ENCODE measurements around the gene RPUSD1.
A peak's percentile ranks its signal among the peaks of the same experiment; 100 is the strongest.
"Not testable (repeated sequence)": the region's sequence is repeated elsewhere in the genome, so short reads cannot be mapped to it uniquely, and the experiment has no call there.

Gene RPUSD1

GRCh38 chr16:787978-788398 lies at the start of gene RPUSD1:
RPUSD1 (minus strand) TSS chr16:788381; CDS start chr16:787737, 644 bp downstream.
- H3K4me3 ChIP-seq (ENCODE audit: low read length) = peak within 1 kb of the TSS; percentile 94

GRCh38 chr16:836822-837221 lies 48.6 kb upstream of the RPUSD1 start:
- H3K4me3 ChIP-seq (ENCODE audit: low read length) = not testable (repeated sequence)

More at GRCh38 chr16:787978-788398, at the start of gene RPUSD1:
- TF ChIP-seq ZNF274 (IDR thresholded peaks at IDR 0.05; ENCODE audit: low read depth, low read length) = no peak

GRCh38 chr16:836221-836620 lies 48.0 kb upstream of the RPUSD1 start:
- TF ChIP-seq ZNF274 (IDR thresholded peaks at IDR 0.05; ENCODE audit: low read depth, low read length) = no peak
- H3K4me3 ChIP-seq (ENCODE audit: low read length) = no peak overlapping the region

GRCh38 chr16:835373-835772 lies 47.2 kb upstream of the RPUSD1 start:
- no peak overlapping the region for H3K4me3 ChIP-seq (ENCODE audit: low read length)
- no peak for TF ChIP-seq ZNF274 (IDR thresholded peaks at IDR 0.05; ENCODE audit: low read depth, low read length)

DNA sequence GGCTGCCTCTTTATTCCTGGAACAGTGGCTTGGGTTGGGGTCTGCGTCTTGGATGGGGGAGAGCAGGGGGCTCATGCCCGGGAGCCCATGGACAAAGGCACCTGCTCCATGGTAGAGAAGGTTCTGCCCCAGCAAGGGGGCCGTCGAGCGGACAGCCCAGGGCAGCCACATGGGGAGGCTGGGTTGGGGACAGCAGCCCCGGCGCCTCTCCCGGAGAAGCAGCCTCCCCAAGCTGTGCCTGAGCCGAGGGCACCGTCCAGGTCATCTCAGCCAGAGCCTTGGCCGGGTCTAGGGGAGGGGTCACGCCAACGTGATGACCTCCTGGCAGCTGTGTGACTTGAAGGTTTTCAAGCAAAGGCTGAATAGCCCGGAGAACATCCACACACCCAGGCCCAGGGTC lies 45.2 kb upstream of the RPUSD1 start:
- TF ChIP-seq ZNF274 (IDR thresholded peaks at IDR 0.05; ENCODE audit: low read depth, low read length) = no peak
- no peak overlapping the region for H3K4me3 ChIP-seq (ENCODE audit: low read length)

DNA sequence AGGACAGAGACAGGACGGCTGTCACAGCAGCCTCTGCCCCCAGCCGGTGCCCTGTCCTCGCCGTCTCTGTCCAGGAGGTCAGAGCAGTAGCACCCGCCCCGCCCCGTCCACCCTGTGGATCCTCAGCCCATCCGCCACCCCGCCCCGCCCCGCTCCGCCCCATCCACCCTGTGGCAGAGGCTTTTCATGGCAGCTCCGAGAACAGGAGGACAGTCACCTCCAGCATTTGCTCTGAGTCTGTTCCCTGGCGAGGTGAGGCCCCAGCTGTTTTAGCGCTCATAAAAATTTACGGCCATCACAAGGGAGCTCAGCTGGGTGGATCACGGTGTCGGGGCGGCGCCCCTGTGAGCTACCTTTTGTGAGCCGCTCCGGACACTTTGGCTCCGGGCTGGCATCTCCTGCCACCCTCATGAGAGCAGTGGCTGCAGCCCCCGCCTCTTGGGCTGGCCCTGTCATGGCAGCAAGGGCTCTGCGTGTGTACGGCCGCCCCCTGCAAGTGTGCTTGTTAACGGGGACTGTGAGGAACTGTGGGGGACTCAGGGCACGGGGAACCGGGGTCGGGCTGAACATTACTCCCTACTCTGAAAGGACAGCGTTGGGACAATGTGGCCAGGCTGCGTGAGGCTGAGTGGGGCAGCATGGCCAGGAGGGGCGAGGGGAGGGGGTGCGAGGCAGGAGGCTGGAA lies 44.6 kb upstream of the RPUSD1 start:
- H3K4me3 ChIP-seq (ENCODE audit: low read length) = no peak overlapping the region
- TF ChIP-seq ZNF274 (IDR thresholded peaks at IDR 0.05; ENCODE audit: low read depth, low read length) = no peak

DNA sequence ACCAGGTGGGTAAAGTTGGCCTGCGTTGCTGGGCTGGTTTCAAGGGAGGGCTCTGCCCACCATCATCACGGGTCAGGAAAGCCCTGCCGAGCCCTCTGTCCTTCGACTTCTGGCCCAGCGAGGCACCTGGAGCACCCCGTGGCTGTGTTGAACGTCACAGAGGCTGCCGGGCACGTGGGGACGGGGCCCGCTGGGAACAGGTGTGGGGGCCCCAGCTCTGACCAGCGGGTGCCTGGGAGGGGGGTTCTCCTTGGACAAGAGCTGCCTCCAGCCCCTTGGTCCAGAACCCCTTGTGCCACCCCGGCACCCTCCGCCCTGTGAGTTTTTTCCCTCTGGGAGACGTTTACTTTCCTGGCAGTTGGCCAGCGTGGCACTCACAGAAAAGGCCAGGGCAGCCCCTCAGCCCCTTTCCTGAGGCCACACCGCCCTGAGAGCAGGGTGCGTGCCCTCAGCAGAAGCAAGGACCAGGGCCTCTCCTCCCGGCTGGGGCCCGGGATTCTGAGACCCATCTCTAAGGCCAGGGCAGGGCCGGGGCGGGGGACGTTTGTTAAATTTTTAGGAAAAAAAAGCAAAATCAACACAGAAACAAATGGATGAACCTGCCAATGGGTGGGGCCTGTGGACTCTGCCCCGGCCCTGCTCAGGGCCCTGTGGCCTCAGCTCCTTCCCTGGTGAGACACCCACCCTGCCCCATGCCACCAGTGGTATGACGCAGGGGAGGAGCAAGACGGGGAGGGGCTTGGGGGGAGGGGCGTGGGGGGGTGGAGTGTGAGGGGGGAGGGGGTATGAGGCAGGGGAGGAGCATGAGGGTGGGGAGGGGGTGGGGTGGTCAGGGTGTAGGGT lies 43.6 kb upstream of the RPUSD1 start:
- no peak overlapping the region for H3K4me3 ChIP-seq (ENCODE audit: low read length)
- TF ChIP-seq ZNF274 (IDR thresholded peaks at IDR 0.05; ENCODE audit: low read depth, low read length) = no peak

DNA sequence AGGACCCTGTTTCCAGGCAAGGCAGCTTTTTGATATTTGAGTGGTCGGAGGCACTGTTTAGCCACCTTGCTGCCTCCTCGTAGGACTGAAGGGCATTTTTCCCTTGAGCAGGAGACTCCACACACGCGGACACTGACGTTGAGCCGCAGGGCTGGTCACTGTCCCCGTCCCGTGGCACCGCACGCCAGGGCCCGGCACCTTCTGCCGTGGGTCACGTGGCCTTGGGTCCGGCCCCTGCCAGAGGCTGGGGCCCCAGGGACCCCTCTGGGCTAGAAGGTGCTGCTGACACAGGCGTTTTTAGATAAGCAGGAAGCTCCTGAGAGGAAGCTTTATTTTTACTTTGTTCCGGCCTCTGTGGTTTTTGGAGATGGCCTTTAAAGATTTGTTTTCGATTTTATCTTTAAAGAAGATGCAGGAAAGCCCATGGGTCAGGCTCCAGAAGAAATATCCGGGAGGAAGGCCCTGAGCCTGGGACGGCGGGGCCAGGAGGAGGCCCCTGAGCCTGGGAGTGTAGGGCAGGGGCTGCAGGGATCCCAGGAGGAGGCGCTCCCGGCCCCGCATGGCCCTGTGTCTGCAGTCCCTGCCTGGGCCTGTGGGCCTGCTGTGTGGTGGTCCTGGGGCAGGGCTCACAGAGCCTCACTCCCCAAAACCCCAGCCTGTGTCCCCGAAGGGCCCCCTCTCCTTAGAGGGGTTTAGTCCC lies 42.8 kb upstream of the RPUSD1 start:
- H3K4me3 ChIP-seq (ENCODE audit: low read length) = no peak overlapping the region
- no peak for TF ChIP-seq ZNF274 (IDR thresholded peaks at IDR 0.05; ENCODE audit: low read depth, low read length)

- no peak for TF ChIP-seq ZNF274 (IDR thresholded peaks at IDR 0.05; ENCODE audit: low read depth, low read length)
- no peak overlapping the region for H3K4me3 ChIP-seq (ENCODE audit: low read length)
Observed at GRCh38 chr16:830107-830870, 42.1 kb upstream of the RPUSD1 start.

GRCh38 chr16:828891-829290 lies 40.7 kb upstream of the RPUSD1 start:
- no peak overlapping the region for H3K4me3 ChIP-seq (ENCODE audit: low read length)
- TF ChIP-seq ZNF274 (IDR thresholded peaks at IDR 0.05; ENCODE audit: low read depth, low read length) = no peak

GRCh38 chr16:827513-827912 lies 39.3 kb upstream of the RPUSD1 start:
- no peak overlapping the region for H3K4me3 ChIP-seq (ENCODE audit: low read length)
- TF ChIP-seq ZNF274 (IDR thresholded peaks at IDR 0.05; ENCODE audit: low read depth, low read length) = no peak

GRCh38 chr16:825341-826061 lies 37.3 kb upstream of the RPUSD1 start:
- H3K4me3 ChIP-seq (ENCODE audit: low read length) = no peak overlapping the region
- no peak for TF ChIP-seq ZNF274 (IDR thresholded peaks at IDR 0.05; ENCODE audit: low read depth, low read length)

GRCh38 chr16:824601-825000 lies 36.4 kb upstream of the RPUSD1 start:
- no peak for TF ChIP-seq ZNF274 (IDR thresholded peaks at IDR 0.05; ENCODE audit: low read depth, low read length)
- no peak overlapping the region for H3K4me3 ChIP-seq (ENCODE audit: low read length)

Data from GM08714 (cell line).